ENCODE measurements around the gene AGPAT3. TPM values are rescaled to one million over a fixed set of nuclear protein-coding genes. Genes with fewer than 3 reads are reported as not detected.
A peak's percentile ranks its signal among the peaks of the same experiment; 100 is the strongest.

The AGPAT3 gene, protein sequence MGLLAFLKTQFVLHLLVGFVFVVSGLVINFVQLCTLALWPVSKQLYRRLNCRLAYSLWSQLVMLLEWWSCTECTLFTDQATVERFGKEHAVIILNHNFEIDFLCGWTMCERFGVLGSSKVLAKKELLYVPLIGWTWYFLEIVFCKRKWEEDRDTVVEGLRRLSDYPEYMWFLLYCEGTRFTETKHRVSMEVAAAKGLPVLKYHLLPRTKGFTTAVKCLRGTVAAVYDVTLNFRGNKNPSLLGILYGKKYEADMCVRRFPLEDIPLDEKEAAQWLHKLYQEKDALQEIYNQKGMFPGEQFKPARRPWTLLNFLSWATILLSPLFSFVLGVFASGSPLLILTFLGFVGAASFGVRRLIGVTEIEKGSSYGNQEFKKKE
- total RNA-seq (2022): 58.3 and 70.6 TPM in 2 replicates
- percentile 67 among the genes with signal in this experiment for Bru-seq, nascent RNA
- BruChase-seq, experiment 1, labeled RNA remaining after a 6-hour chase: percentile 80 among the genes with signal in this experiment
- percentile 75 among the genes with signal in this experiment for BruChase-seq, experiment 2, labeled RNA remaining after a 2-hour chase
- long read RNA-seq, full-length matches to known transcripts: 39 of 102 reads
- long read RNA-seq, partial matches to known transcripts: 12 of 102 reads
- long read RNA-seq, other reads (novel, unspliced or antisense): 51 of 102 reads

DNA sequence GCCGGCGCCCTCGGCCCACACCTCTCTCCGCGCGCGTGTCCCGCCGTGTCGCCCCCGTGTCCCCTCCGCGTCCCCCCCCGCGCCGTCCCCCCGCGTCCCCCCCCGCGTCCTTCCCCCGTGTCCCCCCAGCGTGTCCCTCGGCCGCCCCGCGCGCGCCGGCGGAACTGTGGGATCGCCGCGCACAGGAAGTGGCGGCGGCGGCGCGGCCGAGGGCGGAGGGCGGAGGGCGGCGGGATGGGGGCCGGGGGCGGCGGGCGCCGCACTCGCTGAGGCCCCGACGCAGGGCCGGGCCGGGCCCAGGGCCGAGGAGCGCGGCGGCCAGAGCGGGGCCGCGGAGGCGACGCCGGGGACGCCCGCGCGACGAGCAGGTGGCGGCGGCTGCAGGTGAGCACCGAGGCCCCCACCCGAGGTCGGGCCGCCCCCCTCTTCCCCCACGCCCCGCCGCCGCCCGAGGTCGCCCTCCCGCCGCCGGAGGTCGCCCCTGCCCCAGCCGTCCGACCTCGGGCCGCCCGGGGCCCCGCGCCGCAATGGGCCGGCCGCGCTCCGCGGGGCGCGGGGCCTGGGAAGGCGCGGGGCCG is at the start of gene AGPAT3:
Gene AGPAT3 (plus strand): TSS at position 262 of the 578 bp plus-strand sequence. CDS start 94,459 bp downstream, outside the sequence.
- no peak for DNase-seq (ENCODE audit: unreplicated experiment)
- H3K4me1 Mint-ChIP-seq (ENCODE audit: insufficient read depth, unreplicated experiment): peaks cover 25% of the 10 kb centered on the region

DNA sequence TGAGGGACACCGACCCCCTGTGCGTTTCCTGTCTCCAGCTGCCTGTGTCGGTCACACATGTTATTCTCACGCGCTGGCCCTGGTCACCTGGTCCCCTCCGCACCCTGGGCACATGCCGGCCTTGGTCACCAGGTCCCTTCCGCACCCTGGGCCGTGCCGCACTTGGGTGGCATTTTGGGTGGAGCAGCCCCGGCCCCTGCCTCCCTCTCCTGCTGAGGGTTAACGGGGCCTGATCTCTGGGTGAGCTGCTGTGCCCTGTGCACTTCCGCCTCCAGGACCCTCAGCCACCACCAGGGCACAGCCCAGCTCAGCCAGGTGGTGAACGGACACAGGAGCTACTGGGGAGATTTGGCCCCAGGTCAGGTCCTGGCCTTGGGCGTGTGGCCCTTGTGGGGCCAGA is 49.0 kb upstream of the AGPAT3 start:
- intact Hi-C loops (cut with micrococcal nuclease): no loop called here
- Mint-ChIP-seq H3K4me3 (ENCODE audit: unreplicated experiment) (no peak overlapping the region), H3K4me1 (ENCODE audit: insufficient read depth, unreplicated experiment) (peaks cover 21% of the 10 kb centered on the region), H3K27ac (ENCODE audit: low read depth, unreplicated experiment) (no peak overlapping the region), H3K9me3 (ENCODE audit: unreplicated experiment) (no peaks in the 10 kb centered on the region), H3K36me3 (ENCODE audit: insufficient read depth, unreplicated experiment) (no peaks in the 10 kb centered on the region), H3K27me3 (ENCODE audit: insufficient read depth, unreplicated experiment) (peaks cover 11% of the 10 kb centered on the region)
- no TSS peak for BruUV-seq (replicated peaks)
- POLR2A ChIA-PET: interaction anchor here (0.7 to 1.0 kb wide), 3 partner anchors 44 to 149 kb away, joined by 3 read pairs; no protein-coding TSS in a partner anchor
- TF ChIP-seq, protein P1, sequence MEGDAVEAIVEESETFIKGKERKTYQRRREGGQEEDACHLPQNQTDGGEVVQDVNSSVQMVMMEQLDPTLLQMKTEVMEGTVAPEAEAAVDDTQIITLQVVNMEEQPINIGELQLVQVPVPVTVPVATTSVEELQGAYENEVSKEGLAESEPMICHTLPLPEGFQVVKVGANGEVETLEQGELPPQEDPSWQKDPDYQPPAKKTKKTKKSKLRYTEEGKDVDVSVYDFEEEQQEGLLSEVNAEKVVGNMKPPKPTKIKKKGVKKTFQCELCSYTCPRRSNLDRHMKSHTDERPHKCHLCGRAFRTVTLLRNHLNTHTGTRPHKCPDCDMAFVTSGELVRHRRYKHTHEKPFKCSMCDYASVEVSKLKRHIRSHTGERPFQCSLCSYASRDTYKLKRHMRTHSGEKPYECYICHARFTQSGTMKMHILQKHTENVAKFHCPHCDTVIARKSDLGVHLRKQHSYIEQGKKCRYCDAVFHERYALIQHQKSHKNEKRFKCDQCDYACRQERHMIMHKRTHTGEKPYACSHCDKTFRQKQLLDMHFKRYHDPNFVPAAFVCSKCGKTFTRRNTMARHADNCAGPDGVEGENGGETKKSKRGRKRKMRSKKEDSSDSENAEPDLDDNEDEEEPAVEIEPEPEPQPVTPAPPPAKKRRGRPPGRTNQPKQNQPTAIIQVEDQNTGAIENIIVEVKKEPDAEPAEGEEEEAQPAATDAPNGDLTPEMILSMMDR (IDR thresholded peaks at IDR 0.05; ENCODE audit: unreplicated experiment): no peak
- no peak for DNase-seq (ENCODE audit: unreplicated experiment)
- CTCF ChIA-PET: no interaction called here

More for the DNA sequence above, at the start of gene AGPAT3:
- no TSS peak for BruUV-seq (replicated peaks)
- Mint-ChIP-seq H3K27me3 (ENCODE audit: insufficient read depth, unreplicated experiment) (no peaks in the 10 kb centered on the region), H3K27ac (ENCODE audit: low read depth, unreplicated experiment) (no peak within 1 kb of the TSS), H3K9me3 (ENCODE audit: unreplicated experiment) (no peaks in the 10 kb centered on the region), H3K36me3 (ENCODE audit: insufficient read depth, unreplicated experiment) (peaks cover 8% of the 10 kb centered on the region), H3K4me3 (ENCODE audit: unreplicated experiment) (peak within 1 kb of the TSS; percentile 74)
- CTCF ChIA-PET: interaction anchor here (0.7 kb wide), 1 partner anchor 75 kb away, joined by 3 read pairs; no protein-coding TSS in a partner anchor
- TF ChIP-seq, protein P1 (IDR thresholded peaks at IDR 0.05; ENCODE audit: unreplicated experiment): no peak
- POLR2A ChIA-PET: interaction anchor here (0.6 to 1.1 kb wide), 3 partner anchors 35 to 146 kb away, joined by 3 read pairs; no protein-coding TSS in a partner anchor
- intact Hi-C loops (cut with micrococcal nuclease): loop anchor here (5.0 kb wide), 1 partner anchor 53 kb away; no protein-coding TSS in a partner anchor

DNA sequence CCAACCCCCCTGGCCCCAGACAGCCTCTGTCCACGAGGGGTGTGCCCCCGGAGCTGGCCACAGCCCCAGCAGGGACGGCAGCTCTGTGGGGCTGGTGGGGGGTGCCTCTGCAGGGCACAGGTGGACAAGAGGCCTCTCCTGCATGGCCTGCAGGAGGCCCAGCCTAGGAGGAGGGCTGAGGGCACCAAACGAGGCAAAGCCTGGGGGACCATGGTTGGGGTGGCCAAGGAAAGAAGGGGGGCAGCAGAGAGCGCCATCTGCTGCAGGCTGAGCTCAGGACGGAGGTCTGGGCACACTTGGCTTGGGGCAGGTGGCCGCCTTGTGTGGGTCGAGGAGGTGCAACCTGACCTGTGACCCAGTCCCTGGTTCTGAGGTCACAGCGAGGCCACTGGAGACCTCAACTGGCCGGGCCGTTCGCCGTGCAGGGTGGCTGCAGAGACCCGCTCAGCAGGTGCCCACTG is 48.4 kb upstream of the AGPAT3 start:
- Mint-ChIP-seq H3K27me3 (ENCODE audit: insufficient read depth, unreplicated experiment) (peaks cover 11% of the 10 kb centered on the region), H3K4me3 (ENCODE audit: unreplicated experiment) (no peak overlapping the region), H3K4me1 (ENCODE audit: insufficient read depth, unreplicated experiment) (peaks cover 15% of the 10 kb centered on the region), H3K36me3 (ENCODE audit: insufficient read depth, unreplicated experiment) (no peaks in the 10 kb centered on the region), H3K27ac (ENCODE audit: low read depth, unreplicated experiment) (no peak overlapping the region), H3K9me3 (ENCODE audit: unreplicated experiment) (no peaks in the 10 kb centered on the region)
- POLR2A ChIA-PET: interaction anchor here (0.7 to 1.0 kb wide), 2 partner anchors 43 to 148 kb away, joined by 3 read pairs; no protein-coding TSS in a partner anchor
- CTCF ChIA-PET: no interaction called here
- no TSS peak for BruUV-seq (replicated peaks)
- TF ChIP-seq, protein P1 (IDR thresholded peaks at IDR 0.05; ENCODE audit: unreplicated experiment): no peak
- no peak for DNase-seq (ENCODE audit: unreplicated experiment)
- intact Hi-C loops (cut with micrococcal nuclease): no loop called here

Measured in MCF 10A (cell line).